ENCODE data around the gene SP8. TPM values are rescaled to one million over a fixed set of nuclear protein-coding genes. Genes with fewer than 3 reads are reported as not detected.
A peak's percentile ranks its signal among the peaks of the same experiment; 100 is the strongest.

SP8 gene
- total and polyA plus RNA-seq, 9 of the 15 experiments (the other 6 are each of a cell fraction or from before 2014, with no cell fraction given): 0.04 to 1.2 (median 0.19) TPM

DNA sequence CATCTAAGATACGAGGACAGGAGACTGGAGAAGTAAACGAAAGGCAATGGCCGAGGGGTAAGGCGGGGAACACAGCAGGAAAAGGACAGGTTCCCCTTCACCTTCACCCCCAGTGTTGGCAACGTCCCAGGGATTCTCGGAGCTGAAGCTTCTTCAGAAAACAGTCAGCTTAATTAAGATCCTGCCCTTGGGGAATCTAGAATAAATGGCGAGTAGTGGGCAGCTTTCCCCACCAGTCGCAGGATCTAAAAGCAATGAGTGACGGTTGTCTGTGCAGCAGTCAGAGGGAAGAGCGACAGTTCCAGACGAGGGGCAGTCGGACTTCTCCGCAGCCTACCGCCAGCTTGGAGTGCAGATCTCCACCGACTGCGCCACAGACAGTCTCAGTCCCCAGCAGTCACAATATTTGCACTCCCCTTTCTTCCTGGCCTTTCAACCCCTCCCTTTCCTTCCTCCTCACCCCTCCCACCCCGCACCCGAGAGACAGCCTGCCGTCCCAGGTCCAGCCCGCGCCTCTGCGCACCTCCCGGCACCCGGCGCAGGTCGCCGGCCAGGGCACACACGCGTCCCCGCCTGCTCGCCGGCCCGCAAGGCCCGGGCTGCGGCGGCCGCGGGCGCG lies 10.9 kb upstream of the SP8 start (continued):
- TF ChIP-seq CHD7 (IDR thresholded peaks at IDR 0.05; ENCODE audit: low read depth, low read length) (no peak), ZBED1 (IDR thresholded peaks at IDR 0.05) (no peak), MEIS2 (IDR thresholded peaks at IDR 0.05; ENCODE audit: partially characterized antibody) (no peak), TAF9B (IDR thresholded peaks at IDR 0.05; ENCODE audit: partially characterized antibody) (no peak), ZNF143 (CRISPR knock-in tag; IDR thresholded peaks at IDR 0.05) (no peak), CREB1 (IDR thresholded peaks at IDR 0.05) (no peak), CREB1 (CRISPR knock-in tag; IDR thresholded peaks at IDR 0.05) (no peak), CHD2 (IDR thresholded peaks at IDR 0.05; ENCODE audit: low read depth, low read length) (no peak), MAX (CRISPR knock-in tag; IDR thresholded peaks at IDR 0.05) (no peak), CBX2 (IDR thresholded peaks at IDR 0.05; ENCODE audit: insufficient read depth, low read length, poor library complexity, severe bottlenecking) (no peak), POLR2G (IDR thresholded peaks at IDR 0.05; ENCODE audit: low read depth, low read length) (peak; percentile 76), SAP30 (IDR thresholded peaks at IDR 0.05; ENCODE audit: borderline replicate concordance, insufficient read depth, low read depth, low read length, poor library complexity, severe bottlenecking) (peak; percentile 29)
- TF ChIP-seq, protein P1, sequence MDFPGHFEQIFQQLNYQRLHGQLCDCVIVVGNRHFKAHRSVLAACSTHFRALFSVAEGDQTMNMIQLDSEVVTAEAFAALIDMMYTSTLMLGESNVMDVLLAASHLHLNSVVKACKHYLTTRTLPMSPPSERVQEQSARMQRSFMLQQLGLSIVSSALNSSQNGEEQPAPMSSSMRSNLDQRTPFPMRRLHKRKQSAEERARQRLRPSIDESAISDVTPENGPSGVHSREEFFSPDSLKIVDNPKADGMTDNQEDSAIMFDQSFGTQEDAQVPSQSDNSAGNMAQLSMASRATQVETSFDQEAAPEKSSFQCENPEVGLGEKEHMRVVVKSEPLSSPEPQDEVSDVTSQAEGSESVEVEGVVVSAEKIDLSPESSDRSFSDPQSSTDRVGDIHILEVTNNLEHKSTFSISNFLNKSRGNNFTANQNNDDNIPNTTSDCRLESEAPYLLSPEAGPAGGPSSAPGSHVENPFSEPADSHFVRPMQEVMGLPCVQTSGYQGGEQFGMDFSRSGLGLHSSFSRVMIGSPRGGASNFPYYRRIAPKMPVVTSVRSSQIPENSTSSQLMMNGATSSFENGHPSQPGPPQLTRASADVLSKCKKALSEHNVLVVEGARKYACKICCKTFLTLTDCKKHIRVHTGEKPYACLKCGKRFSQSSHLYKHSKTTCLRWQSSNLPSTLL (IDR thresholded peaks at IDR 0.05): no peak
- TF ChIP-seq, protein P2, sequence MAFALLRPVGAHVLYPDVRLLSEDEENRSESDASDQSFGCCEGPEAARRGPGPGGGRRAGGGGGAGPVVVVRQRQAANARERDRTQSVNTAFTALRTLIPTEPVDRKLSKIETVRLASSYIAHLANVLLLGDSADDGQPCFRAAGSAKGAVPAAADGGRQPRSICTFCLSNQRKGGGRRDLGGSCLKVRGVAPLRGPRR (CRISPR knock-in tag; IDR thresholded peaks at IDR 0.05): no peak
